T-helper 2 cell (primary cell): ENCODE data around the gene IFFO2.
A peak's percentile ranks its signal among the peaks of the same experiment; 100 is the strongest.
"Not testable (repeated sequence)": the region's sequence is repeated elsewhere in the genome, so short reads cannot be mapped to it uniquely, and the experiment has no call there.

Source experiments
- DNase-seq, 5 experiments: peaks; one replicate each; pipeline versions ENCODE4 v3.0.0 to v3.0.0-alpha.2; 2012 to 2022

IFFO2 gene

DNA sequence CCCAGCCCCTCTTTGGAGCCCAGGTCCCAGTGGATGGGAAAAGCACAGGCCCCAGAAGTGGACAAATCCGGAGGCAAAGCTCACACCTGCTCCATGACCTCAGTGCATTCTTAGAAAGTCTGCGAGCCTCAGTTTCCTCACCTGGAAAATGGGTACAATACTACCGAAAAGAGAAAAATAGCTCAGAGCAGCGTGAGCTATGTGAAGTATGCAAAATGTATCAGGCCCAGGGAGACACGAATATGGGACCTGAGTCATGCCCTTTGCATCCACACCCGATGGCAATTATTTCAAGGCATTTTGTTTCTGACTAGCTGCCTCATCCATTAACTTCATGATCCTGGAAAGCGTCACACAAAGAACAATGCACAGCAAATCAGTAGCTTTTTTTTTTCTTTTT, 63.4 kb downstream of the IFFO2 start:
- DNase-seq, result no peak

DNA sequence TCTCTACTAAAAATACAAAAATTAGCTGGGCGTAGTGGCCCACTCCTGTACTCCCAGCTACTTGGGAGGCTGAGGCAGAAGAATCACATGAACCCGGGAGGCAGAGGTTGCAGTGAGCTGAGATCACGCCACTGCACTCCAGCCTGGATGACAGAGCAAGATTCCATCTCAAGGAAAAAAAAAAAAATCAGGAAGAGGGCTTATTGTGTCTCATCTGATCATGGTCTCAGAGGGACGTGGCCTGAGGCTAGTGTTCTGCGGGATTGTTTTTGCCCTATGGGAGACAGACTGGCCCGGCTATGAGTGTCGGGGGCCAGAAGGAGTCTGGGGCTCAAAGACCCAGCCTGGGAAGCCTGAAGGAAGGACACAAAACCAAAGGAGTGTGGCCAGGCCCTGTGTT, 64.6 kb downstream of the IFFO2 start:
- DNase-seq, result not testable (repeated sequence)

DNA sequence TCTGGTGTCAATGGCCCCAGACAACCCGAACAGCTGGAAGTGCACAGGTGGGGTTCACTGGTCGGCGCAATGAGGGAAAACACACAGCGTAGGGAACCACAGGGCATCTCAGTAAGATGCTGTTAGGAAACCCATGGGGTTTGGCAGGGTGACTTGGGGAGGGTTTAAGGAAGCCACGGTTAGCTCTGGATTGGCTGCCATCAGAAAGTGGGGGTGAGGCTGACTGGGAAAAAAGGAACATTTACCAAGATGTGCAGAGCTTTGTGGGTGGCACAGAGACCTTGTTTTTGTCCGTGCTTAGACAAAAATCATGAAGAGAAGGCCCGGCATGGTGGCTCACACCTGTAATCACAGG, 65.1 kb downstream of the IFFO2 start:
- no peak for DNase-seq

DNA sequence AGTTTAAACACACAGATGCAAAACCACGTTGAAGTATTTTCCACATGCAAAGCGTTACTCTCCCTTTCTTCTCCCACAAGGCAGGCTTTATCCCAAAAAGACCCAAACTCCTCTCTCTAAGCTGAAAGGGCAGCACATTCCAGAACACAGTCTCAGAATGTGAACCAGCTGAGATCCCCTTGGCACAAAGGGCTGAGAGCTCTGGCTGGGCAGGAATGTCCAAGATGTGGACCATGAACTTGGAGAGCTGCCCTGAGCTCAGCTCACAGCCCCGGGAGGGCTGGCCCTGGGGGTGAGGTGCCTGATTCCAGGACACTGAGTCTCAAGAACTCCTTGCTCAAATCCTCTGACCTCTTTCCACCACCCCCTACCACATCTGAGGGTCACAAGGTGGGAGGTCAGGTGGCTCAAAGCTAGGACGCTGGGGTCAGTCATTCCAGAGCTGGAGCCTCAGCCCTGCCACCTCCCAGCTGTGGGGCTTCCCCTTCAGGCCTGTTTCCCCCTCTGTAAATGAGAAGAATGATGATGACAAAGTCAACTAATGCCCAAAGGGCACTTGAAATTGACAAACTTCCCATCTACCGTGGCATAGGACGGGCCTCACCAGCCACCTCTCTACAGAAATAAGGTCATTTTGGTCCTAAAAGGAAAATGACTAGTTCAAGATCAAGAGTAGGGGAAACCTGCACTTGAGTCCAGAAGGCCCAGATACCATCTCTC, 65.6 kb downstream of the IFFO2 start:
- DNase-seq, result no peak

DNA sequence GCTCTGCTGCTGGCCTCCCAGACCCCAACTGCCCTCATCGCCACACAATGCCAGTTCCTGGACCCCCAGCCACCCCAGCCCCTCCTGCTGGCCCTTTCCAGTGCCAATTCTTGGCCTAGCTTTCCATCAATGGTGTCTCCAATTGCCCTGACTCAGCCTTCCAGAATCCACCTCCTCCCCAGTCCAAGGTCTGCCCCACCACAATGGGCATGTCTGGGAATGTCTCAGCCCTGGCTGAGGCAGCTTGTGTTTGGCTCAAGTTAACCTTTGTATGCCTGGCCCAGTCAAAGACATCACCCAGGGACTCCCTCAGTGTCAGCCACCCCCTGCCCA, 70.5 kb downstream of the IFFO2 start:
- no peak for DNase-seq

DNA sequence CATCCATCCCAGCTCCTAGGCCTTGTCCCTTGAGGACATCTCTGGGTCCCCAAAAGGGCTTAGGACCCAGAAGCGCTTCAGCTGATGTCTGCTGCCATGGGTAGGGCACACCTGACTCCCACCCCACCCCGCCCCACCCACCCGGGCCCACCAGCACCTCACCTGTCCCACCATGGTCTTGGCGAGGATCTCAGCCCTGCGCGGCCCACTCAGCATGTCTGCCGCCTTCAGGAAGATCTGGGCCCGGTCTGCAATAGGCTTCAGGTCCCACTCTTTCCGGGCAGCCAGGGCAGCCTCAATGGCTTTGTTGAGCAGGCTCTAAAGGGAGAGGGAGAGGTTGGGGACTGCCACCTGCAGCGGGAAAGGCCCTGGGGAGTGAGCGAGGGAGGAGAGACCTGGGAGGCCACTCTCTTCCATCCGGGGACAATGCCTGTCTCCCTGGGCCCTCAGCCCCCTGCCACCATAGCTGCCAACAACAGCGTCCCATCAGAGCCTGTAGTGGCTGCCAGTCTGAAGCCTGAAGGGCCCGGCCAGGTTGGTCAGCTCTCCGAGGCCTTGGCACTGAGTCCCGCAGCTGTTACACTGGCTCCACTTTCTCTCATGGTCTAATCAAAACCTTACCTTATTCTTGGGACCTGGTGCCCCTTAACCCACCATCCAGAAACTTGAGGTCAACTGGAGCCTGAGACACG, 71.0 kb downstream of the IFFO2 start:
- DNase-seq, result no peak

DNA sequence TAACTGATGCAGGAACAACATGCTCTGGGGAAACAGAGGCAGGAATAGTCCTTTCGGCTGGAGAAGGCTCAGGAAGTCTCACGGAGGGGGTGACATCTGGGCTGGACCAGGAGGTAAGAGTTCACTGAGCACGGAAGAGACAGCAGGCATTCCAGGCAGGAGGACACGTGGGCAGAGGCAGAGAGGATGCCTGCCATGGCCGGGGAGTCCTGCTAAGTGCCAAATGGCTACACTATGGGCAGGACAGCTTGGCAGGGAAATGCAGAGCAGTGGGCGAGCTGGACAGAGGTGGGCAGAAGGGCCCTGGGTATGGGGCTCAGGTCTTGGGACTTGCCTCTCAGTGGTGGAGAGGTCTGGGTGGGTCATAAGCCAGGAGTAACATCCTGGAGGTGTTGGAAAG, 71.7 kb downstream of the IFFO2 start:
- DNase-seq, result no peak

DNA sequence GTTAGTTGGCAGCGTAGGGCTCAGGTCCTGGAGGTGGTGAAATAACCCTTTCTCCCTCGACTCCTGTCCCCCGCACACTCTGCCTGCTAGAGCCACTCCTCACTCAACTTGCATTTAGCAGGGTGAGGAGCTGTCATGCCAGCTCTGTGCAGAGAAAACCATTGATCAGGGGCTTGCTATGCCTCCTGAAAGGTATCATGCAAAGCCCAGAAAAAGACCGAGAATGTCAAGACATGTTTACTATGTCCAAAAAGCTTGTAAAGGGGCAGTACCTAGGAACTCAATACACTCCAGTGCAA, 72.1 kb downstream of the IFFO2 start:
- DNase-seq, result no peak

DNA sequence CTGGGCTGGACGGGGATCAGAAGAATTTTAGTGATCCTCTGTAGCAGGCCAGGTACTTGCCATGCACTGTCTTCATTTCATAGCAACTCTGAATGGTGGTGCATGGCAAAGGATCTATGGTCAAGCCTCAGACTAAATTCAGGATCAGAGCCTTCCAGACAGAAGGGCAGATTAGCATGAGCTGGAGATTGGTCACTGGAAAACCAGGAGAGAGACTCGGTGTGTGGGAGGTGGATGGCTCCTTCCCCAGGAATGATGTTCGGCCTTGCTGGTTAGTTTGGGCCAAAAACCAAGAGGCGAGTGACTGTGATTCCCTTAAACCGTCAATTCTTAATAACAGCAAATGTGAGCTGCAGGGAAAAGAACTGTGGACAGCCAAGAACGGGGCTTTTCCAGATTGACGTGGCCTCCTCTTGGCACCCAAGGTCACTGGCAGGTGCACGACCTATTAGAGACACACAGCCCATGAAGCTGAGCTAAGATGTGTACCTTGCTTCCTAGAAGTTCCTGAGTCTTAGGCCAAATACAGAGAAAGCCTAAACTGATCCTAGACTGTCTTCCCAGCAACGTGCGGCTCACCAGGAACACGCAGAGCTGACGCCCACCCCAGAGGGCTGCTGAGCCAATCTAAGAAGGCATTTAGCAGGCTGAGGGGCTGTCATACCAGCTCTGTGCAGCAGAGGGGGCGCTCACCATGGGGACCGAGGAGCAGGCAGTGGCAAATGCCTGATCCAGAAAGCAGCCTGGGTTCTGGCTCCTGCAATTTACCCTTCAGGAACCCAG, 72.6 kb downstream of the IFFO2 start:
- DNase-seq, result peak; percentile 27 to 66 (median 57)

DNA sequence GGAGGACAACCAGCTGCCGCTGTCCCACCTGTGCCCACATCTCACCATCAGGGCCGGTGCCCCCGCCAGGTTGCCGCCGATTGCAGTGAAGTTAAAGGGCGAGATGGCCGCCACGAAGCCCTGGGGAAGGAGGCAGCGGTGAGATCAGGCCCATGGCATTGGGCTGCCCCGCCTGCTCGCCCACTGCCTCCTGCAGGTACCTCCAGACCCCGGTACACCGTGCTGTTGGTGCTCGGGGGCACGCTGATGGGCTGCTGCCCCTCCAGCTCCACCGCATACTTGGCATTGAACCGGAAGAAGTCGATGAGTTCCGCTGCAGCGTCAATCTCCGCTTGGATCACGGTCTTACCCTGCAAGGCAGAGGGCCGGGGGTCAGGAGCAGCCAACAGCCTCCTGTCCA, 73.4 kb downstream of the IFFO2 start:
- DNase-seq, result no peak

DNA sequence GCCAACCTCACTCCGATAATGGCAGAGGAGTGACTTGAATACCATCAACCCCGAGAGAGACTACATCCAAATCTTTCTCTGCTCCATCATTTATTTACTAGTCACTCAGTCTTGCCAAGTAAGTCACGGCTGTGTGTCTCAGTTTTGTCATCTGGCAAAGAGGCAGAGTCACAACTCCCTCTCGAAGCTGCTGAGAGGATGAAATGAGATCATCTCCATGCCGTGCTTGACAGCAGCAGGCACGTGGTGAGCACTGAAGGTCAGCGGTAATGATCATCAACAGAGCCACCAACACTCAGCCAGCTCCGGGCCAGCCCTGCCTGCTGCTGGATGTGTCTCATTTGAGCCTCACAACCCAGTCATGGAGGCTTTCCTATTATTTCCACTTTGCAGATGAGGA, 74.0 kb downstream of the IFFO2 start:
- no peak for DNase-seq

DNA sequence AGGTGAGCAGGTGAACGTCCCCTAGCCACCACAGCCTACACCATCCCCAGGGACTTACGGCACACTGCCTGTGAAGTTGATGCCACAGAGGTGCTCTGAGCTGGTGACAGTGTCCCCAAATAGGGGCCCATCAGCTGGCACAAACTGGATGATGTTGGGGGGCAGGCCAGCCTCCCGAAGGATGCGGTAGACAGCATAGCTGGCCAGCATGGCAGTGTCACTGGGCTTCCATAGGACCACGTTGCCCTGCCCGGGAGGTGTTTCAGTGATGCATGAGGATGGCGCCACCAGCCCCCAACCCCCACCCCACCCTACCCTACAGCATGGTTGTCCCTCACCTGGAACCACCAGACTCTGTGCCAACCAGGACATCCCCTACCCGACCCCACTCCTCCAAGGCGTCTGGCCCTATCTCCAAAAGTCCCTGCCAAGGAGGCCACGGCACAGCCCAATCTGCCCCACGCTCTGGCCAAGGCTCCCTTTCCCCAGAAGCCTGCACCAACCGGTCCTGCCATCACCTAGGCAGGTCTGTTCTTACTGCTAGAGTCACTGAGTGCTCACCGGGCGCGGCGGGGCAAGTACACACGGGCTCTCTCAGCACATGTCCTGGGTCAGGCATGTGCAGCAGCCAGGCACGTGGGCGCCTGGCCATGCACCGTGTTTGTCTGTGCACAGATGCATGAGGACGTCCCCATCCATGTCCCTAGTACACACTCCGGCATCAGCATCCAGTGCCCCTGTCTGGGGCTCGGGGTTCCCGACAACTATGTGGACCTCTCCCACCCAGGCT, 74.6 kb downstream of the IFFO2 start:
- DNase-seq, result no peak

DNA sequence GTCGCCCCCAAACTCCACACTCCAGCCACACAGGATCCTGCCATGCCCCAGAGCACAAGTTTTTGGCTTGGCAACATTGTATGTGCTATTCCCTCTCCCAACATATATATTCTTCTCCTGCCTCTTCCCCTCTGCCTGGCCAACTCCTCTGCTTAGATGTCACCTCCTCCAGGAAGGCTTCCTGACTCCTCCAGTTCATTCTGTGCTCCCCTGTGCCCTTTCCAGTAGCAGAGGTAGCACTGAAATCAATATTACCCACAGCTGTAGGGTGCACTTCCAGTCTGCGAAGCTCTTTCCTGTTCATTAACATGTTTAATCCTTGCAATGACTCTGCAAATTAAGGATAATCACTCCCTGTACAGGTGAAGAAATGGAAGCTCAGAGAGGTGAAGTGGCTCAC, 75.3 kb downstream of the IFFO2 start:
- no peak for DNase-seq

DNA sequence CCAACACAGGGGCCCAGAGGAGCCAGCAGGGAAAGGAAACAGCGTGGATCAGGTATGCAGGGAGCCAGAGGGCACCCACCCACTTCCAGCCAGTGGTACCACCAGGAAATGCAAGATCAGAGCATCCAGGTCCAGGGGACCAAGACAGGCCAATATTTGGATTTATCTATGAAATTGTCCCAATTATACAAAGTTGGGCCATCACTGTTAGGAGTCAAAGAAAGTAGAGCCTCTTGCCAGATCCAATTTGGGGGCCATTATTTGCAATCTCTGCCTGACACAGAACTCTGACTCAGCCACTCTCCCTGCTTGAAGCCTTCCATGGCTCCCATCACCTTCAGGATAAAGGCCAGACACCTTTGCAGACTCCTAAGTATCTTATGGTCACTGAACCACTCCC, 75.9 kb downstream of the IFFO2 start:
- no peak for DNase-seq

DNA sequence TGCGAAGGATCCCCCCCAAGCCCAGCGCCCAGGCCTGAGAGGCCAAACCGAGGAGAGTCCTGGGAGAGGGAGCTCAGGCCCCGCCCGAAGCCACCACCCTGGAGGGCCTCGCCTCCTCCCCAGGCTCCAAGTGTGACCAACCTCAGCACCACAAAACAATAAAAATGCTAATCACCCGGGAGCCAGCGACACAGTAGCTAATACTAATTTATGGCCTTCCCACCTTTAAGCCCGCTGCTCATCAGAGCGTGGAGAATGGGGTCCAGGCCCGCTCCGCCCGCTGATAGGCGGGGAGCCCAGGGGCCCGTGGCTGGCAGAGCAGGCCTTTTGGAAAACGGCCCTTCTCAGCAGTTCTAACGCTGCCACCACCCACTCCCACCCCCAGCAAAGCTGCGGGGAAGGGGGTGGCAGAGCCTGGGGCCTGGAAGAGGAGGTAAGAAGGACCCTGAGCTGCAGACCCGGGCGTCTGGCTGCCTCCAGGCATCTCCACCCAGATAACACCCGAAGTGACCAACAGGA, 76.6 kb downstream of the IFFO2 start:
- DNase-seq, result no peak

DNA sequence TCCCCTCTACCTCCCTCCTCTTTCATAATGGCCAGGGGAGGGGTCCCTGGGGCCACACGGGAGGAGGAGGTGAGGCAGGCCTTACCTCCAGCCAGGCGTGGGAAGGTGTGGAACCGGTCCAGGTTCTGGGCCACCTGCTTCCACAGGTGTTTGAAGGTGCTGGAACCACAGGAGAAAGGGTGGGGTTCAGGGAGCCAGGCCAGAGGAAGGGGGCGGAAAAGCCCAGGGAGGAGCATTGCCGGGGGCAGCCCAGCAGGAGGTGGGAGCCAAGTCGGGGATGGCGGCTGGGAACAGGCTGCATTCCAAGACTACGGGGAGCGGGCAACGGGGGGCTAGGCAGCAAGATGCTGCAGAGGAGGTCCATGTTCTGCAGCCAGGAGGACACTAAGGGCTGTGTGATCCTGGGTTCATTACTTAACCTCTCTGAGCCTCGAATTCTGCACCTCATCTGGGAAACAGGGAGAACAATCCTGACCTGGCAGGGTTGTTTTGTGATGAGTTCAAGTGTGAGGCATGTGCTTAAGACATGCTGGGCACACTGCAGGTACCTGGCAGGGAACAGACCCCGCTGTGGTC, 77.2 kb downstream of the IFFO2 start:
- no peak for DNase-seq

DNA sequence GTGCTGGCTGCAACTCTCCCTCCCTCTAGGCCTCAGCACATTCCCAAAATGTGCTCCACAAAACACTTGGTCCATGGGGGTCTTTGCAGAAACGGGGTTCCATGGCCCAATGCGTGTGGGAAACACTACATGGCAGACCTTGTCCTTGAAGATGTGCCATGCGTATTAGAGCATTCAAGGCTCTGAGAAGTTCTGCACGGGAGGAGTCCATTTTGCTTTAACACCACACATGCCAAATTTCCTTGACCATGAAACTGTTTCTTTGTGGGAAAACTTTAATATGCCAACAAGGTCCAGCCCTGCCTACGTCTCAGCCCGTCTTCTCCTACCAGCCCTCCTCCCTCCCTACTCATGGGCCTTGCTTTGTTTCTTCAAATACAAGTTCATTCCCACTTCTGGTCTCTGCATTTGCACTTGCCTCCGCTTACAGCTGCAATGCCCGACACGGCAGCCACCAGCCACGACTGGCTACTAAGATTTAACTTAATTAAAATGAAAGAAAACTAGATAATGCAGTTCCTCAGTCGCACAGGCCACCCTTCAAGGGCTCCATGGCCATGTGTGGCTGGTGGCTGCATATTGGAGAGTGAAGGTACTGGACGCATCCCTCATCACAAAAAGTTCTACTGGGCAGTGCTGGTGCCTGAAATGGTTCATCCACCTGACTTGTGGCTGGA, 77.8 kb downstream of the IFFO2 start:
- DNase-seq, result no peak

DNA sequence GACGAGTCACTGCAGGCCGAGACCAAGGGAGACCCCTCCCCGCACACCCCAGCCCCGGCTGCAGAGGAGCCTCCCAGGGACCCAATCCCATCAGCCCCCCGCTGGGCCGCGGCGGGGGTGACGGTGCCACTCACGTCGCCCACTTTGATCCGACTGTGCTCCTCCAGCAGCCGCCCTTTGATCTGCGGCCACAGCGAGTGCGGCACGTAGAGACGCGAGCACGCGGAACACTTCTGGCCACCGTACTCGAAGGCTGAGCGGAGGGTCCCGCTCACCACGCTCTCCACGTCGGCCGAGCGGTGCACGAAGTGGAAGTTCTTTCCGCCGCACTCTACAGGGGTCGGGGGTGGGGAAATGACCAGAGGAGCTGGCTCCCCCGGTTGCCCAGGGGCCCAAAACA, 79.2 kb downstream of the IFFO2 start:
- no peak for DNase-seq

DNA sequence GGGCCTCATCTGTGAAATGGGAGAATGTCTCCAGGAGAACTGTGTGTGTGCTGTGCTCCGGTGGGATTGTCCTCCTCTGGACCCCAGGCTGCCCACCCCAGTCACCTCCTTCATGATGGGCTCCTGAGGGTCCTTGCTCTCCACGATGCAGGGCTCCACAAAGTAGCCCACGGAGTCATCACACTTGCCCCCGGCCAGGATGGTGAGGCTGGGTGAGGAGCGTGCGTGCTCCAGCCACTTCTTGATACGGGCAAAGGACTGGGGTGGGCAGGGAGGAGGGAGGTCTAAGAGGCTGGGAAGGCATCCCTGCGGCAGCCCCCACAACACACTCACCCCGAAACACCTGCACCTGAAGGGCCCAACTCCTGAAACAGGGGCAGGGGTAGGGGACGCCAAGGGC, 80.3 kb downstream of the IFFO2 start:
- DNase-seq, result no peak

DNA sequence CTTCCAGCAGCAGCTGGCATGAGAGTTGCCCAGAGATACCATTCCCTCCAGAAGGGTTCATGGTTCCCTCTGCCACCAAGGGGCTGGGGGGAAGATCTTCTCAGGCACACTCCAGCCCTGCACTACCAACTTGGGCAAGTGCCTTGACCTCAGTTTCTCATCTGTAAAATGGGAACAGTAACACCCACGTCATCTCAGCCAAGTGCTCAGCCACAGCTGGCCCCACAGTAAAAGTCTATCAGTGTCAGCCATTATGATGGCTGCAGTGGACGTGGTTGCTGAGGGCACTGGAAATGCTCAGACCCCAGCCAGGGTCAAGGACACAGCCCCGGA, 80.7 kb downstream of the IFFO2 start:
- DNase-seq, result no peak

DNA sequence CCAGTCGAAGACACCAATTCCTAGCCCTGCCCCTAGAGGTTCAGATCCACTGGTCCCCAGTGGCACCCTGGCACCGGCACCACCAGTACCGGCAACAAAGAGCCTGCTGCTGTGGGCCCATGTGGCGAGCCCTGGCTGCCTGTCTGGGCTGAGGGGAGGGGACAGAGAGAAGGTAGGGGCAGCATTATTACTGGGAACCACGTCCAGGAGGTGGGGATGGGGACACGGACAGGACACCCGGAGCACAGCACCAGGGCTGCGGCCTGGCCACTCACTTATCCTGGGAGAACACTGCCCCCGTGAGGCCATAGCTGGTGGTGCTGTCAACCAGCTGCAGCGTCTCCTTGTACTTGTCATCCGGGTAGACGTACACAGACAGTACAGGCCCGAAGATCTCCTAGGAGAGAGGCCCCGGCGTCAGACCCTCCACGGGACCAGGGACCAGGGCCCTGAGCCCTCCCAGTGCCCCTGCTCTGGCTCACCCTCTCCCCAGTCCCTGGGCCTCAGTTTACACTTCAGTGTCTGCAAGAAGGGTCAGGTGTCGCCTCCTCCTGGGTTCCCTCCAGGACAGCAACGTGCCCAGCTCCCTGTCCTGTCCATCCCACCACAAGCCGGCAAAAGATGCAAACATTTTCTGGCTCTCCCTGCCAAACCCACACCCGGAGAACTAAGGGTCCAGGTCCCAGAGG, 81.2 kb downstream of the IFFO2 start:
- DNase-seq, result peak; percentile 17 to 75 (median 52)

DNA sequence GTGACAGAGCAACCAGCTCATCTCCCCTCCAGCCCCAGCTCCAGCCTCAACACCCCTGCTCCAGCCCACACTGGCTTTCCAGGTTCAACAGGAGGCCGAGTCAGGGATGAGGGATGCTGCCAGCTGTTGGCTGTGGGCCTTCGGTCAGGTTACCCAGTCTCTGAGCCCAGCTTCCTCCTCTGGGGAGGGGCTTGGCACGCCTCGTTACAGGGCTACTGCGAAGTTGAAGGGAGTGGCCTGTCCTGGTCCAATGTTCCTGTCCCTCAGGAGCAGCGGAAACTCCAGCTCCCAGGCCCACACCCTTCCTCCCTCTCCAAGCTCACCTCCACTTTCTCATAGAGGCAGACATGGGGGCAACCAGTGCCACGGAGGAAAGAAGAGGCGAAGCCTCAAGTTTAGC, 81.9 kb downstream of the IFFO2 start:
- no peak for DNase-seq
